ENCODE results near the gene HTD2. TPM values are rescaled to one million over a fixed set of nuclear protein-coding genes. Genes with fewer than 3 reads are reported as not detected.
A peak's percentile ranks its signal among the peaks of the same experiment; 100 is the strongest.

HTD2 gene
- total RNA-seq, 1 donor: 7.3 TPM

- no peak for DNase-seq (ENCODE audit: low read depth in 2 of 3, low spot score in 2 of 3)
These were observed 14.5 kb upstream of the HTD2 start for GRCh38 chr3:58291671-58292338.

DNA sequence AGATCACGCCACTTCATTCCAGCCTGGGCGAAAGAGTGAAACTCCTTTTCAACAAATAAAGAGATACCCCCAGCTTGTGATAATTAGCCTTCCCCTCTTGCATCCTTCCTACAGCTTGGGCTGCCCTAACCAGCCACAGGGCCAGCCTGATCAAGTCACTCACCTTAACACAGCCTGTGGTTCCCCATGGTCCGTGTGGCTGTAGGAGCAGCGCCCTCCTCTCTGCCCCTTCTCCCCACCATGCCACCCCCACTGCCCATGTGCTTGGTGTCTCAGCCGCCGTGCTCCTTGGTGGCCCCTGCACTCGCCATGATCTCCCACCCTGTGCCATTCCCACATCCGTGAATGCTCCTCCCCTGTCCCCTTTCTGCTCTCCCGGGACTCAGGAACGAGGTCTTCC is 13.5 kb upstream of the HTD2 start:
- no peak for DNase-seq (ENCODE audit: low read depth in 2 of 3, low spot score in 2 of 3)

GRCh38 chr3:58293516-58293915 is 12.8 kb upstream of the HTD2 start:
- no peak for DNase-seq (ENCODE audit: low read depth in 2 of 3, low spot score in 2 of 3)

- DNase-seq (ENCODE audit: low read depth in 2 of 3, low spot score in 2 of 3): no peak
These were observed 10.1 kb upstream of the HTD2 start for GRCh38 chr3:58296269-58296668.

DNA sequence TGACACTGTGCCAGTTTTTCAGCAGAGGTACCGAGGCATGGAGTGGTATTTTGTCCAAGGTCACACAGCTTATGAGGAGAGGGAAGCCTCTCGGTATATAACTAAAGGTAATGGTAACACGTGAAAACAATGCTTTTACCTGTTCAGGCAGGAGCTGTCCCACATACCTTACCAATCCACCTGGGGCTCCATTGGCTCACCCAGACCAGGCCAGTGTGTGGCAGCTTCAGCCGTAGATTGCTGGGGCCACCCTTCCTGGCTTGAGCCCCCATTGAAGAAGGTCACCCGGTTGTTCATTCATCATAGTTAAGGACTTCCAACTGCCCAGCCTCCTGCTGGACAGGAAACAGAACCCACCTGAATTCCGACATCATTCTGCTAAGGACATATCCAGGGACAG is 9.5 kb upstream of the HTD2 start:
- no peak for DNase-seq (ENCODE audit: low read depth in 2 of 3, low spot score in 2 of 3)

GRCh38 chr3:58298190-58298589 is 8.1 kb upstream of the HTD2 start:
- DNase-seq (ENCODE audit: low read depth in 2 of 3, low spot score in 2 of 3): no peak

DNA sequence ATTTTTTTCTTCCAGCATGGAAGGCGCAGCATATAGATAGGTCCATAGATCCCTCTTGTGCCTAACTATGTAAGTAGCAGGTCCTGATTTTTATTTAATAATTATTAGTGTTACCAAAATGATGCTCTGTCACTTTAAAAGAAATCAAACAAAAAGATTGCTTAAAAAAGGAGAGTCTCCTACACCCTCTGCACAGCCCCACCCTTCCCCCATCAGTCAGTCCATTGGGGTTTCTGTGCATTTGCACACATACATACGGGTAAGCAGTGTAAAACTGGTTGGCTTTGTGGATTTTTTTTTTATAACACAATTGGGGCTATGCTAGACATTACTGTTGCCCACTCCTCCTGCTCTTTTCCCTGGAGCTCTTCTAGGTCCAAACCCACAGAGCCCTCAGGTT is 7.2 kb upstream of the HTD2 start:
- no peak for DNase-seq (ENCODE audit: low read depth in 2 of 3, low spot score in 2 of 3)

DNA sequence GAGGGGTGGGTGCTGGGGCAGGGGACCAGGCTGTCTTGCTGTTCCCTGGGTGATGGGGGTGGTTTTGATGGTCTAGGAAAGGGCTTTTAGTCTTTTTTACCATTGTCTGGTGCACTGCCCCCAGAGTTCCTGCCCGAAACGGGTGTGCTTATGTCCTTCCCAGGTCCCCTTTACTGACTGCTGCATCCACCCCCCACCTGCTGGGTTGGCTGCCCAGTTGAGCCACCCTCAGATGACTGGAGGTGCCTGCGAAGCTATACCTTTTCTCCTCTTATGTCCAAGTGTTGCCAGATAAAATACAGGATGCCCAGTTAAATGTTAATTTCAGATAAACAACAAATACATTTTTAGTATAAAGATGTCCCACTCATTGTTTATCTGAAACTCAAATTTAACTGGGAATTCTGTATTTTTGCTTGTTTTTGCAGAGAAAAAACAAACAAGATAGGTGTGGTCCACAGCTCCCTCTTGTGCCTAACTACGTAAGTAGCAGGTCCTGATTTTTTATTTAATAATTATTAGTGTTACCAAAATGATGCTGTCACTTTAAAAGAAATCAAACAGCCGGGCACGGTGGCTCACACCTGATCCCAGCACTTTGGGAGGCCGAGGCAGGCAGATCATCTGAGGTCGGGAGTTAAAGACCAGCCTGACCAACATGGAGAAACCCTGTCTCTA is 6.3 kb upstream of the HTD2 start:
- DNase-seq (ENCODE audit: low read depth in 2 of 3, low spot score in 2 of 3): peak in 1 of 3 donors; percentile 56

DNA sequence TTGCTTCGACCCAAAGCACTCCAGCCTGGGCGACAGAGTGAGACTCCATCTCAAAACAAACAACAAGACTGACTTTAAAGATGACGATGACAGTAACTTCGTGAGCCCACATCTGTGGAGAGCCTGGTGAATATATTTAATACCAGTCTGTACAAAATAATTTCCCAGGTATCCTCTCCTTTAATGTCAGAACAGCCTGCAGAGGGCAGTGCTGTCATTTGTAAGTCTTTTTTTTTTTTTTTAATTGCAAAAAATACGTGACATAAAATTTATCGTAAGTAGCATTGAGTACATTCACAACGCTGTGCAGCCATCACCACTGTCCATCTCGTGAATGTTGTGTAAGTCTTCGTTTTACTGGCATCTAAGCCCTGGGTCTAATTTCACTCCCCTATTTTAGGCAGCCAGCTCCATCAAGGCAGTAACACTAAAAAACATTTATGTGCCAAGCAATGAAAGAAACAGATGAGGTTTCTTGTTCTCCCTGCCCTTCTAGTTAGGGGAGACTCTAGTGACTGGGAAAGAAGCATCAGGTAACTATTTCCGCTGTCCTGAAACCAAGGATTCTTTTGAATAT is 1.4 kb downstream of the HTD2 start:
- peak; percentile 28 to 82 (median 75) for DNase-seq (ENCODE audit: low read depth in 2 of 3, low spot score in 2 of 3)

DNA sequence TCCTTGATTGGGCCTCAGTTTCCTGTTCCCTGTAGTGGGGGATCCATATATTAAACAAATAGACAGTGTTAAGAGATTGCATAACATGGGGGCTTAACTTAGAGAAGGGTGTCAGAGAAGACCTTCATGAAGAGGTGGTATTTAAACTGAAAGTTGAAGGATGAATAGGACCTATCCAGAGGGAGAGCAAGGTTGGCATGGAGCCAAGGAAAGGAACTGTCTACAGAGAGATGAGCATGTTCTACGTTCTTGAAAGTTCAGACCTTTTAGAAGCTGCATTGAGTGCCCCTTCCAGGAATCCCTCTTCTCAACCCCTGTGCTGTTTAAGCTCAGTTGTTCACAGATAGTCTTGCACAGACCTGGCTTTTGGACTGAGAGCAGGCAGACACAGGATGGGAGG is 2.4 kb downstream of the HTD2 start:
- DNase-seq (ENCODE audit: low read depth in 2 of 3, low spot score in 2 of 3): no peak

GRCh38 chr3:58317811-58318210 is 11.5 kb downstream of the HTD2 start:
- no peak for DNase-seq (ENCODE audit: low read depth in 2 of 3, low spot score in 2 of 3)

DNA sequence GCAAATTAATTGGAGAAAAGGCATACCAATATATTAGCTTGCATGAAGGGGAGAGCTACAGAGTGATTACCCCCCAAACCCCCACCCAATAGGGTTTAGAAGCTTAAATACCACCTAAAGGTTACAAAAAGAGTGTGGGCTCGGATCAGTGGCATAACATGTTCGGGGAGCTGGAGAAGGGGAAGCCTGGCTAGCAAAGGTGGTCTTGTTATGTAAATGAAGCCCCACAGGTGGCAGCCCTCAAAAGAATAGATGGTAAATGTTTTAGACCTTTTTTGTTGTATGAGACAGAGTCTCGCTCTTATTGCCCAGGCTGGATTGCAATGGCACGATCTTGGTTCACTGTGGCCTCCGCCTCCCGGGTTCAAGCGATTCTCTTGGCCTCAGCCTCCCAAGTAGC is 15.5 kb downstream of the HTD2 start:
- DNase-seq (ENCODE audit: low read depth in 2 of 3, low spot score in 2 of 3): no peak

- DNase-seq (ENCODE audit: low read depth in 2 of 3, low spot score in 2 of 3): no peak
These were observed 16.5 kb downstream of the HTD2 start for GRCh38 chr3:58322793-58323192.

DNA sequence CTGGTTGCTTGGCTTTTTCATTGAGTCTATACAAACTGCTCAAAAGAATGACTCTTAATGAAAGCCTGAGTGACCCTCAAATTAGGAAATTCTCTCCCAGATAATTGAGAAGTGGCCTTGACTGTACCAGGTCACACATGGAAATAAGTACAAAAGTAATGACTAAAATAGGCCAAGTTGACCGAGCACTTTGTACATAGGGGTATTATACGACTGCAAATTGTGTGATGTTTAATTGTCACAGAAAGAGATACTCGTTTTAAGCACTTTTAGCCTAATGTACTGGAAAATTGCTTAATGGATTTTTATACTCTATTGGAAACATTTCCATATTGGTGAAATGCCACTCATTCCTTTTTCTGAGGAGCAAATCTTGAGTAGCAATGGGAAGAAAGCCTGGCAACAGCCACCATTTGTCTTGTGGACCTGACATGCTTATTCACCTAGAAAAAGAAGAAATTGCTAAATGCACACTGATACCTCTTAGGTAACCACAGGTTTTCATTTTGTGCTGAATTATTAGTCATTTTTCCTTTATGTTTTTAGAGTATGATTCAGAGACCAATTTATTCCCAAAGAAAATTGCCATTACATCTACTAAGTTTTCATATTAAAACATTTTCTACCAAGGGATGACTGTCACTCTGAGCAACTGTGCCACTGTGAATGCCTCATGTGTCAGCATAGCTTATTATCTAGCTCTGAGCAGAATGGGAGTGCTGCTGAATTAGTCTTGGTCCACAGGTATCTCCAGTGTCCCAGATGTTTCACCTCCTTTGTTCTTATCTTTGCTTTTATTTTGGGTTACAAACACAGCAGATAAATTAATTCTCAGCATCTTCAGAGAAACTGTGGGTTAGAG is 17.4 kb downstream of the HTD2 start:
- DNase-seq (ENCODE audit: low read depth in 2 of 3, low spot score in 2 of 3): no peak

DNA sequence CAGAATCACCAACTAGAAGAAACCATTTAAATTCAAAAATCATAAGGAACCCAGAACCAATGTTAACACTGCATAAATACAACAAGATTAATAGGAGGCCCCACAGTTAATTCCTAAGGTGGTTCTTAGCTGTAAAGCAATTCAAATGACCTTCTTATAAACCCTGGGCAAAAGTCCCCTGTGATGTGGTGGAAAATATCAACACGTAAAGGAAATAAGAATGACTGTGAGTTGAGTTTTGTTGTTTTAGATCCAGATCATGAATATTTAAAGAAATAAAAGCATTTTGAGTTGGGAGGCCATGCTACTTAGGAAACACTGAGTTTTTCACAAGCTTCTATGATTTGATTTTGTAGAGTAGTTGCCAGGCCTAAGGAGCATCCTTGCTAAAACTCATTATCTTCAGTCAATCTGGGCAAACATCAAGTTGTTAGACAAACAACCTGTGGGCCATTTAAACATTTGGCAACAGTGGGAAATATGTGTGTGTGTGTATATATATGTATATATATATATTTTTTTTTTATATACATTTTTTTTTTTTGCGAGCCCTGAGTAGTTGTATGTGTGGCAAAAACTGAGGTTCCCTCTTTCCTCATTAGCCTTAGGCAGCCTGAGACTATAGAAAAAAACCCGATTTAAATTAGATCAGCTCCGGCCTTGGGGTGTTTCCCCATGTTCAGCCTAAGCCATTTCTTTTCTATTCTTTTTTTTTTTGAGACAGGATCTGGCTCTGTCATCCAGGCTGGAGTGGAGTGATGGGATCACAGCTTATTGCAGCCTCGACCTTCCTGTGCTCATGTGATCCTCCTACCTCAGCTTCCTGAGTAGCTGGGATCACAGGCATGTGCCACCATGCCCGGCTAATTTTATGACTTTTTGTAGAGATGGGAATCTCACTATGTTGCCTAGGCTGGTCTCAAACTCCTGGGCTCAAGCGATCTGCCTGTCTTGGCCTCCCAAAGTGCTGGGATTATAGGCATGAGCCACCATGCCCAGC is 18.4 kb downstream of the HTD2 start:
- no peak for DNase-seq (ENCODE audit: low read depth in 2 of 3, low spot score in 2 of 3)

DNA sequence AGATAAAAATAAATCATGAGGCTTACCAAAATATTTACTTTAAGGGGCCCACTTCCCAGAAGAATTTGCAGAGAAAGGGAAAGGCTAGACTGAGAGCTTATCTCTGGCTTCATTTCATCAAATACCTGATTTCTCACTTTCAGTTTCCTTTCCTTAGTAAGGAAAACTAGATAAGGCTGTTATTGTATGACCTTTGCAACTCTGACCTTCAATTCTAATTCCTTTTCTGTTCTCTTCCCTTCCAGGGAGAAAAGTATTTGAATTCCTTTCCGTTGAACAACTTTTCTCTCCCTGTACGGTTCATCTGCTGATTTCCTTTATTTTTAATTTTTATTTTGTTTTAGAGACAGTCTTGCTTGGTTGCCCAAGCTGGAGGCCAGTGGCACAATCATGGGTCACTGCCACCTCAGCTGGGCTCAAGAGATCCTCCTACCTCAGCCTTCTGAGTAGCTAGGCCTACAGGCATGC is 19.2 kb downstream of the HTD2 start:
- DNase-seq (ENCODE audit: low read depth in 2 of 3, low spot score in 2 of 3): no peak

- DNase-seq (ENCODE audit: low read depth in 2 of 3, low spot score in 2 of 3): no peak
These were observed 20.1 kb downstream of the HTD2 start for GRCh38 chr3:58326267-58326900.

- peak in 1 of 3 donors; percentile 18 for DNase-seq (ENCODE audit: low read depth in 2 of 3, low spot score in 2 of 3)
These were observed 23.0 kb downstream of the HTD2 start for GRCh38 chr3:58329150-58329921.

- DNase-seq (ENCODE audit: low read depth in 2 of 3, low spot score in 2 of 3): no peak
These were observed 23.6 kb downstream of the HTD2 start for GRCh38 chr3:58329922-58330413.
